Stimulated activated CD4-positive, alpha-beta T cell treated with anti-CD3 and anti-CD28 coated beads, TNF-alpha, amount 100 ng/mL, for 48 hours (primary cell): ENCODE results near the gene ISG15.
"Not testable (repeated sequence)": the region's sequence is repeated elsewhere in the genome, so short reads cannot be mapped to it uniquely, and the experiment has no call there.

ENCODE experiments used
- DNase-seq, 3 donors: peaks; one replicate each; pipeline ENCODE4 v3.0.0-alpha.2; 2020; ENCODE audit warnings: low read depth in 3 of 3

The ISG15 gene

GRCh38 chr1:1046243-1046642, 32.9 kb downstream of the ISG15 start:
- no peak for DNase-seq

GRCh38 chr1:1046767-1047166, 33.5 kb downstream of the ISG15 start:
- no peak for DNase-seq

GRCh38 chr1:1047407-1047806, 34.1 kb downstream of the ISG15 start:
- DNase-seq, result no peak

- DNase-seq, result no peak
Observed at GRCh38 chr1:1047963-1048362, 34.7 kb downstream of the ISG15 start.

- no peak for DNase-seq
Observed at GRCh38 chr1:1048765-1049164, 35.5 kb downstream of the ISG15 start.

- no peak for DNase-seq
Observed at GRCh38 chr1:1049318-1050165, 36.2 kb downstream of the ISG15 start.

- DNase-seq, result no peak
Observed at GRCh38 chr1:1050577-1051052, 37.3 kb downstream of the ISG15 start.

GRCh38 chr1:1051127-1051810, 38.0 kb downstream of the ISG15 start:
- no peak for DNase-seq

GRCh38 chr1:1052003-1052840, 38.9 kb downstream of the ISG15 start:
- DNase-seq, result no peak

GRCh38 chr1:1053022-1053421, 39.7 kb downstream of the ISG15 start:
- no peak for DNase-seq

- no peak for DNase-seq
Observed at GRCh38 chr1:1053682-1054081, 40.4 kb downstream of the ISG15 start.

GRCh38 chr1:1054099-1054700, 40.9 kb downstream of the ISG15 start:
- DNase-seq, result no peak

- DNase-seq, result no peak
Observed at GRCh38 chr1:1054971-1055370, 41.7 kb downstream of the ISG15 start.

GRCh38 chr1:1055841-1056736, 42.8 kb downstream of the ISG15 start:
- no peak for DNase-seq

GRCh38 chr1:1057769-1058087, 44.4 kb downstream of the ISG15 start:
- not testable (repeated sequence) for DNase-seq

GRCh38 chr1:1058088-1058905, 45.0 kb downstream of the ISG15 start:
- DNase-seq, result no peak

- no peak for DNase-seq
Observed at GRCh38 chr1:1058921-1059493, 45.7 kb downstream of the ISG15 start.

GRCh38 chr1:1059494-1060280, 46.4 kb downstream of the ISG15 start:
- DNase-seq, result peak; percentile 82 to 92 (median 92)
